Astrocyte of the cerebellum (primary cell): ENCODE results near the gene STIP1.

Source experiments
- DNase-seq: peaks from one replicate; pipeline ENCODE4 v3.0.0-alpha.2; 2011; ENCODE audit warnings: low read depth
- H3K4me3 ChIP-seq: 2 replicates; pipeline ENCODE4 v1.5.1; 2011; ENCODE audit warnings: mild to moderate bottlenecking, low read depth, low read length, moderate library complexity
- CTCF ChIP-seq: IDR thresholded peaks from 2 replicates; pipeline ENCODE4 v1.5.1; 2012; ENCODE audit warnings: low read length, low read depth, moderate library complexity, mild to moderate bottlenecking; ENCODE audit errors: missing control alignments
- in situ Hi-C: cut with HindIII; loops from 2 replicates; pipeline ENCODE4 v1.10.0; 2017; ENCODE audit warnings: low sequenced_read_pairs

STIP1 gene

GRCh38 chr11:64180891-64181290, 5.1 kb upstream of the STIP1 start:
- no peak overlapping the region for H3K4me3 ChIP-seq
- TF ChIP-seq CTCF: no peak
- in situ Hi-C loops: no loop called here
- no peak for DNase-seq

- DNase-seq: peak; percentile 62
- in situ Hi-C loops: no loop called here
- TF ChIP-seq CTCF: no peak
- peak overlapping the region; percentile 9 for H3K4me3 ChIP-seq
These were observed 4.2 kb upstream of the STIP1 start for GRCh38 chr11:64181506-64182411.

- no peak for DNase-seq
- TF ChIP-seq CTCF: no peak
- in situ Hi-C loops: no loop called here
- no peak overlapping the region for H3K4me3 ChIP-seq
These were observed 2.1 kb upstream of the STIP1 start for GRCh38 chr11:64183890-64184289.

- TF ChIP-seq CTCF: peak; percentile 32
- in situ Hi-C loops: no loop called here
- peak; percentile 44 for DNase-seq
- H3K4me3 ChIP-seq: peak overlapping the region; percentile 49
These were observed 737 bp upstream of the STIP1 start for GRCh38 chr11:64185175-64185692.

- in situ Hi-C loops: no loop called here
- no peak for TF ChIP-seq CTCF
- no peak overlapping the region for H3K4me3 ChIP-seq
- DNase-seq: no peak
These were observed 658 bp downstream of the STIP1 start for GRCh38 chr11:64186492-64187165.

GRCh38 chr11:64192434-64192833, 6.5 kb downstream of the STIP1 start:
- no peak for TF ChIP-seq CTCF
- DNase-seq: no peak
- no peak overlapping the region for H3K4me3 ChIP-seq
- in situ Hi-C loops: no loop called here
